HepG2 (cell line): Measurements from ENCODE around the gene NECTIN3. TPM values are rescaled to one million over a fixed set of nuclear protein-coding genes. Genes with fewer than 3 reads are reported as not detected.

Experiments used
- ATAD3A ChIP-seq: sonication (generic); formaldehyde crosslinking; IDR thresholded peaks from 2 replicates; pipeline ENCODE4 v1.4.0; 2020; ENCODE audit warnings: missing genetic modification reagents
- ATRX ChIP-seq: sonication (generic); formaldehyde crosslinking; IDR thresholded peaks from 2 replicates; pipeline ENCODE4 v1.4.0; 2020; ENCODE audit warnings: missing genetic modification reagents, borderline replicate concordance
- BHLHE40 ChIP-seq: IDR thresholded peaks from 2 replicates; pipeline ENCODE4 v1.6.1; 2011; ENCODE audit warnings: low read length, improper control_type of control experiment
- DDIT3 ChIP-seq: sonication (generic); formaldehyde crosslinking; IDR thresholded peaks from 2 replicates; pipeline ENCODE4 v1.4.0; 2020; ENCODE audit warnings: mild to moderate bottlenecking, missing genetic modification reagents
- DPF2 ChIP-seq: sonication (generic); formaldehyde crosslinking; IDR thresholded peaks from 2 replicates; pipeline ENCODE4 v1.4.0; 2020; ENCODE audit warnings: mild to moderate bottlenecking, low read depth, missing genetic modification reagents, borderline replicate concordance
- EHMT2 ChIP-seq: fragments of 200-600 bp; sonication (generic); IDR thresholded peaks from 2 replicates; pipeline ENCODE4 v1.7.0; 2017; ENCODE audit warnings: antibody characterized with exemption, low read depth, low read length, borderline replicate concordance
- GRHL1 ChIP-seq: sonication (generic); formaldehyde crosslinking; conservative IDR thresholded peaks from 2 replicates; pipeline ENCODE4 v1.8.0; 2022; ENCODE audit warnings: missing genetic modification reagents
- HBP1 ChIP-seq: IDR thresholded peaks from 2 replicates; pipeline ENCODE4 v1.6.1; 2016; ENCODE audit warnings: low read depth, control low read depth
- HNRNPLL ChIP-seq: fragments of 200-400 bp; formaldehyde crosslinking; IDR thresholded peaks from 2 replicates; pipeline ENCODE4 v1.6.1; 2017; ENCODE audit warnings: mild to moderate bottlenecking, low read depth, low read length; ENCODE audit not compliant: poor library complexity, severe bottlenecking
- MTF2 ChIP-seq: sonication (generic); formaldehyde crosslinking; IDR thresholded peaks from 2 replicates; pipeline ENCODE4 v1.5.0; 2020; ENCODE audit warnings: missing genetic modification reagents, borderline replicate concordance
- MXD3 ChIP-seq: IDR thresholded peaks from 2 replicates; pipeline ENCODE4 v1.6.1; 2016; ENCODE audit warnings: mild to moderate bottlenecking, missing biosample characterization, missing genetic modification reagents
- POGZ ChIP-seq: sonication (generic); formaldehyde crosslinking; IDR thresholded peaks from 2 replicates; pipeline ENCODE4 v1.4.0; 2020; ENCODE audit warnings: mild to moderate bottlenecking, missing genetic modification reagents
- POLR2AphosphoS2 ChIP-seq: IDR thresholded peaks from 2 replicates; pipeline ENCODE4 v1.6.1; 2011; ENCODE audit warnings: low read depth, low read length, improper control_type of control experiment
- RAD21 ChIP-seq: fragments of 450-650 bp; formaldehyde crosslinking; IDR thresholded peaks from 2 replicates; pipeline ENCODE4 v1.5.0; 2020; ENCODE audit warnings: mild to moderate bottlenecking
- RFX1 ChIP-seq: fragments of 450-650 bp; IDR thresholded peaks from 2 replicates; pipeline ENCODE4 v1.6.1; 2017
- SMYD3 ChIP-seq: sonication (generic); formaldehyde crosslinking; IDR thresholded peaks from 2 replicates; pipeline ENCODE4 v1.8.1; 2023; ENCODE audit warnings: mild to moderate bottlenecking, missing genetic modification reagents
- TFDP1 ChIP-seq: IDR thresholded peaks from 2 replicates; pipeline ENCODE4 v1.6.1; 2016; ENCODE audit warnings: missing compliant biosample characterization, missing genetic modification reagents, borderline replicate concordance
- ZBTB2 ChIP-seq: sonication (generic); formaldehyde crosslinking; IDR thresholded peaks from 2 replicates; pipeline ENCODE4 v1.8.0; 2022; ENCODE audit warnings: low read depth, missing genetic modification reagents
- ZBTB7B ChIP-seq: sonication (generic); formaldehyde crosslinking; IDR thresholded peaks from 2 replicates; pipeline ENCODE4 v1.4.0; 2020; ENCODE audit warnings: missing genetic modification reagents
- ZC3H13 ChIP-seq: sonication (generic); formaldehyde crosslinking; IDR thresholded peaks from 2 replicates; pipeline ENCODE4 v1.8.1; 2023; ENCODE audit warnings: mild to moderate bottlenecking, missing genetic modification reagents, moderate library complexity
- ZNF292 ChIP-seq: sonication (generic); formaldehyde crosslinking; IDR thresholded peaks from 2 replicates; pipeline ENCODE4 v1.8.1; 2022; ENCODE audit warnings: mild to moderate bottlenecking, low read depth, missing genetic modification reagents, borderline replicate concordance
- ZNF3 ChIP-seq: IDR thresholded peaks from 2 replicates; pipeline ENCODE4 v1.7.0; 2017; ENCODE audit warnings: inconsistent platforms
- ZSCAN29 ChIP-seq: sonication (generic); formaldehyde crosslinking; conservative IDR thresholded peaks from 2 replicates; pipeline ENCODE4 v1.4.0; 2020; ENCODE audit warnings: mild to moderate bottlenecking, missing genetic modification reagents
- polyA plus RNA-seq, 8 experiments: library from polyadenylated mRNA; depleted of rRNA in 3 of 8; stranded (reverse) in 7 of 8; unstranded in 1 of 8; fragments of >200 nt; fragmentation: Illumina TruSeq in 4 of 8; extraction: Trizol in 4 of 8; gene quantifications; 2 replicates each; pipeline versions ENCODE4 v1.2.1 to v1.2.3, GENCODE V29; 2011 to 2016; ENCODE audit warnings: low read depth in 4 of 8, missing spikeins in 1 of 8, mixed read lengths in 1 of 8; ENCODE audit not compliant: insufficient read depth in 1 of 8
- total RNA-seq, 5 experiments: library from RNA; depleted of rRNA; stranded (reverse); fragments of >200 nt; fragmentation: Illumina TruSeq; extraction: Trizol; gene quantifications; 2 replicates each; pipeline ENCODE4 v1.2.3, GENCODE V29; 2016; ENCODE audit warnings: low read depth in 1 of 5

NECTIN3 gene
- total and polyA plus RNA-seq, 2 of the 13 experiments (the other 11 are each of a cell fraction or from before 2014, with no cell fraction given) = 10.4 to 45.1 TPM

GRCh38 chr3:111071257-111072030, at the start of gene NECTIN3 (continued):
- TF ChIP-seq POLR2AphosphoS2 = no peak
- no peak for TF ChIP-seq ATAD3A (CRISPR knock-in tag)
- TF ChIP-seq ZNF292 (CRISPR knock-in tag) = no peak
- peak; percentile 55; the same call in 1 of the 2 replicates for TF ChIP-seq TFDP1
- 0 out of 2 replicates have a peak, but pooled peaks have one; percentile 49 for TF ChIP-seq ZC3H13 (CRISPR knock-in tag)
- TF ChIP-seq ATRX (CRISPR knock-in tag) = no peak
- no peak for TF ChIP-seq ZNF3
- TF ChIP-seq GRHL1 (CRISPR knock-in tag) = no peak
- no peak for TF ChIP-seq MTF2 (CRISPR knock-in tag)
- no peak for TF ChIP-seq SMYD3 (CRISPR knock-in tag)
- no peak for TF ChIP-seq ZBTB7B (CRISPR knock-in tag)
- TF ChIP-seq BHLHE40 = peak; percentile 86
- no peak for TF ChIP-seq HBP1
- TF ChIP-seq ZSCAN29 (CRISPR knock-in tag) = no peak
- no peak for TF ChIP-seq DDIT3 (CRISPR knock-in tag)
- 0 out of 2 replicates have a peak, but pooled peaks have one; percentile 11 for TF ChIP-seq MXD3 (CRISPR knock-in tag)
- peak; percentile 82 for TF ChIP-seq POGZ (CRISPR knock-in tag)
- TF ChIP-seq EHMT2 = no peak
- no peak for TF ChIP-seq RFX1
- TF ChIP-seq ZBTB2 = peak; percentile 42; the same call in 1 of the 2 replicates
- 0 out of 2 replicates have a peak, but pooled peaks have one; percentile 4 for TF ChIP-seq DPF2 (CRISPR knock-in tag)
- no peak for TF ChIP-seq RAD21 (CRISPR knock-in tag)
- peak; percentile 68 for TF ChIP-seq HNRNPLL
